ENCODE results near the gene MRAS. TPM values are rescaled to one million over a fixed set of nuclear protein-coding genes. Genes with fewer than 3 reads are reported as not detected.

The MRAS gene
- polyA plus RNA-seq, 3 donors = 22.0 to 182 (median 55.7) TPM

- H3K27ac ChIP-seq (ENCODE audit: low read depth, low read length) = no peak overlapping the region
- WGBS, 3 donors = 36 to 48% (median 37%) methylated on average over 16 of the region's 16 CpGs
Observed at GRCh38 chr3:138433892-138434275, 85.5 kb downstream of the MRAS start.

DNA sequence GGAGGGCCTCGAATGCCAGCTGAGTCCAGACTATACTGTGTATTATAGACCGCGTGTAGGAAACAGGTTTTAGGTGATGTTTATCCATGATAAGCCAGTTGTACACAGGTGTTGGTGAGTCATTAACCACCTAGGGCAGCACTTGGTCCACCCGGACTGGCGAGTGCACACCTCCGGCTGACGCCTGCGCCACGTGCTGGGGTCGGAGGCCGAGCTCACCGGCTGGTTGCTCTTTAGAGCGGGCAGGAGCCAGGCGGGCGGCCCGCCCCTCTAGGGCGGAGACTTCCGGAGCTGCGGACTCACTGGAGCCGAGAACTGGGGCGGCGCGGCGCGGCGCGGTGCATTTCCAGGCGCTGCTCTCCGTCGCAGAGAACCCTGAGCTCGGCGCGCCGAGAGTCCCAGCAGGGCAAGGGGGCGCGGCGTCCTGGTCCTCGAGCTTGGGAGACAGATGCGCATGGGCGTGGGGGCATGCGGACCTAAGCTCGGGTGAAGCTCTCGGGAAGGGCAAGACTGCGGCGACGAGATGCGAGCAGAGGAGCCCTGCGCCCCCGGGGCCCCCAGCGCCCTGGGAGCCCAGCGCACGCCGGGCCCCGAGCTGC lies 86.0 kb downstream of the MRAS start, which contains the start of gene ESYT3:
ESYT3 (plus strand) TSS at position 341 of the 599 bp plus-strand sequence; CDS start at position 524, 183 bp downstream.
- 1 to 2% (median 1%) methylated on average over 51 to 54 of the region's 54 CpGs for WGBS, 3 donors
- H3K27ac ChIP-seq (ENCODE audit: low read depth, low read length) = no peak within 1 kb of the TSS

- WGBS, 3 donors = 4% methylated on average over 66 to 78 of the region's 78 CpGs
- H3K27ac ChIP-seq (ENCODE audit: low read depth, low read length) = no peak overlapping the region
Observed at GRCh38 chr3:138434875-138435772, 86.7 kb downstream of the MRAS start.

GRCh38 chr3:138435840-138436239 lies 87.5 kb downstream of the MRAS start:
- WGBS, 3 donors = 76 to 89% (median 89%) methylated on average over 8 of the region's 8 CpGs

GRCh38 chr3:138437281-138437680 lies 88.9 kb downstream of the MRAS start:
- no peak overlapping the region for H3K27ac ChIP-seq (ENCODE audit: low read depth, low read length)
- WGBS, 3 donors = 94 to 97% (median 96%) methylated on average over 6 of the region's 6 CpGs

More at GRCh38 chr3:138435840-138436239, 87.5 kb downstream of the MRAS start:
- H3K27ac ChIP-seq (ENCODE audit: low read depth, low read length) = no peak overlapping the region

- H3K27ac ChIP-seq (ENCODE audit: low read depth, low read length) = no peak overlapping the region
- WGBS, 3 donors = 77 to 84% (median 78%) methylated on average over 11 of the region's 11 CpGs
Observed at GRCh38 chr3:138438896-138439295, 90.5 kb downstream of the MRAS start.

- WGBS, 3 donors = 58 to 76% (median 64%) methylated on average over 4 of the region's 4 CpGs
- no peak overlapping the region for H3K27ac ChIP-seq (ENCODE audit: low read depth, low read length)
Observed at GRCh38 chr3:138439646-138440045, 91.3 kb downstream of the MRAS start.

DNA sequence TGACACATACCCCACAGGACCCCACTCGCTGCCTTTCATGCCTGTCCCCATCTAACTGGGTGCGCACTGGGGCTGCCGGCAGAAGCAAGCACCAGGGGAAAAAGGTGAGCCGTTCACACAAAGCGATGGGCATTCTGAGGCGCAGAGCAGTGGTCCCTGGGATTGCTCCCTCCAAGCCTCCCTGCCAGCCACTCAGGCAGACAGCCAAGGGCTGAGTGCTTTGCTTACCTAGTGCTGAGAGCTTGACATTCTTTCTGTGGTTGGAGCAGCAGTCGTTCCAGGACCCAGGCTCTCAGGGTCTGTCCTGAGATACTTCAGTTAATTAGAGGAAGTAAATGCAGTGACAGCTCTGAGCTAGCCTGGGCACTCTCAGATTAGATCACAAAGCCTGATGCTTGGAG lies 91.7 kb downstream of the MRAS start:
- WGBS, 3 donors = 80 to 82% (median 82%) methylated on average over 7 of the region's 7 CpGs
- no peak overlapping the region for H3K27ac ChIP-seq (ENCODE audit: low read depth, low read length)

DNA sequence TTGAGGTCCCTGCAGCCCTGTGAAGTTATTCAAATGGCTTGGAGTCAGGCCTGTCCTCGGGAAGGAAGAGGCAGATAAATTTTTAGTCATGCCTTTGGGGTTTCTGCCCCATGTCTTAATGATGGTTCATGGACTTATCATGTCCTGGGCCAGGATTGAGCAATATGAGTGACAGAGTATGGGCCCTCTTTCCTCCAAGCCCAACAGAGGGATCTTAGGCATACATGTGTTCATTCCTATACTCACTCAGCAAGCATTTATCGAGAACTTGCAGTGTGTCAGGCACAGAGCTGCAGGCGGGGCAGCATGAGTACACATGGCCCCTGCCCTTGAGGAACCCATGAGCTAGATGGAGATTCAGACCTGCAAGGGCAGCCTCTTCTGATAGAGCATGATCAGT lies 92.2 kb downstream of the MRAS start:
- WGBS, 3 donors = 81 to 88% (median 84%) methylated on average over 3 of the region's 3 CpGs
- H3K27ac ChIP-seq (ENCODE audit: low read depth, low read length) = no peak overlapping the region

DNA sequence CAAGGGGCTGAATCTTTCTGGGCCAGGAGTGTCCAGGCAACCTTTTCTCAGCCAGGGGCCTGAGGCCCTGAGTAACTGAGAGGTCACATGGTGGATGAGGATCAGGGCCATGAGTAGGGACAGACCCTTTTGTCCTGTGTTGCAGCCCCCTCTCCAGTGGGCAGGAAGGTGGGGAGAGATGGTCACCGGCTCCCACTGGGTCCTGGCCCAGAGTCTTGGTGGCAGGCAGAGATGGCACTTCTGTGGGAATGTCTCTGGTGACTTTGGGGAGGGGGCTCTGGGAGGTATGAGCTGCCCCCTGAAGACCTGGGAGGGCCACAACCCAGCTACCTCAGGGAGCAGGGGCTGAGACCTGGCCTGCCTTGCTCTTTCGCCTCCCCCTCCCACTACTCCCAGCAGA lies 92.9 kb downstream of the MRAS start:
- 94 to 95% (median 95%) methylated on average over 1 to 2 of the region's 2 CpGs for WGBS, 3 donors
- no peak overlapping the region for H3K27ac ChIP-seq (ENCODE audit: low read depth, low read length)

- WGBS, 3 donors = 62 to 80% (median 66%) methylated on average over 2 of the region's 2 CpGs
- H3K27ac ChIP-seq (ENCODE audit: low read depth, low read length) = no peak overlapping the region
Observed at GRCh38 chr3:138441742-138442141, 93.4 kb downstream of the MRAS start.

- no peak overlapping the region for H3K27ac ChIP-seq (ENCODE audit: low read depth, low read length)
Observed at GRCh38 chr3:138442433-138442832, 94.1 kb downstream of the MRAS start.

DNA sequence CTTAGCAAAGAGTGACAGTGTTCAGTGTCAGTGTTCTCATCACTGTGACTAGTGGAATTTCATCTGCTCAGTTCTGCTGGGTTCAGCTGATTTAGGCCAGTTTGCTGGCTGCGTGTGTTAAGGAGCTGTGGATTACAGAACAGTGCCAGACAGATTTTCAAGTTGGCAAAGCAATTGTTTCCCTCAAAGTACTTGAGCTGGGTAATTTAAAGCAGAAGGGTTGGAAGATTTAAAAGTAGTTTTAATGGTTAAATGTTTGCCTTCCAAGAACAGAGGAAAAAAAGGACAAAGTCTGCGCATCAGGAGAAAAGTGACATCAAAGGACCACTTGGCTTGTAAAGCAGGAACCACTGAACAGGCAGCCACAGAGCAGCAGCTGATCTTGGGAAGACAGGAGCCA lies 94.7 kb downstream of the MRAS start:
- H3K27ac ChIP-seq (ENCODE audit: low read depth, low read length) = no peak overlapping the region
- 71 to 89% (median 87%) methylated on average over 2 of the region's 2 CpGs for WGBS, 3 donors

More at GRCh38 chr3:138442433-138442832, 94.1 kb downstream of the MRAS start:
- WGBS, 3 donors = 77 to 88% (median 86%) methylated on average over 5 of the region's 5 CpGs

DNA sequence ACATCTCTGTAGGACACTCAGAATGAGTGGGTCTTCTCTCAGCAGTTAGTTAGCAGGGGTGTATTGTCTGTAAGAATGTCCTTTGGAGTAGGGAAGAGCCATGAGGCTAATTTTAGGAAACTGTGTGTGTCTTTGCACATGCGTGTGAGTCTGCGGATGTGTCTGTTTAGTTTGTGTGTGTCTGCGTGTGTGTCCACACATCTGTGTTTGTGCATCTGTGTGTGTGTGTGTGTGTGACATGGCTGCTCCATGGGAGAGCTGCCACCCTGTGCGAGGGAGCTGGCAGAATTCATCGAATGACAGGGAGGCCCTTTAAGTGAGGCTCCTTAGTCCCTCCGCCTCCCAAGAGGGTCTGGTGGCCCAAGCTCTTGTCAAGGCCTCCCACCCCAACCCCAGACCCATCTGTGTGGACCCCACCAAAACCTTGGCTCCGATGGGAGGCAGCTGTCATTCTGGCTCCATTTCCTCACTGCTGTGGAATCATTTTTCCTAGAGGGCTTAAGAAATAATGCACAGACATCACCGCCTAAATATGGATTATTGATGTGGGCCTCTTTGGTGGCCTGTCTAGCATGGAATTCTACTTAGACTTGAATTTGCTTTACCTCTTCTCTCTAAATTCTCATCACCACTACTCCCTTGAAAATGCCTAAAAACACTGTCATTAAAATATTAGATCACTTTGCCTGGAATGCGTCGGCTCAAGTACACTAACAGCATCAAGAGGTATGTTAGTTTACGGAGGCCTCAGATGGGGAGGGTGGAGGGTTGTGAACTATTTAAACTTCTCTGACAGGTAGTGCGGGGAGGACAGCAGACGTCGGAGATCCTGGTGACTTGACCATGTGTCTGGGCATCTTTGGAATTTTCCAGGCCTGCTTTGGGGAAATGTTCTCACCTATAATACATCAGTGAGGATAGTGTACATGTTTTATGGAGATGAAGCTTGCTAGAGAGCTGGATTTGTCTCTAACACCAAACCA lies 95.4 kb downstream of the MRAS start:
- 90 to 94% (median 92%) methylated on average over 14 of the region's 14 CpGs for WGBS, 3 donors

DNA sequence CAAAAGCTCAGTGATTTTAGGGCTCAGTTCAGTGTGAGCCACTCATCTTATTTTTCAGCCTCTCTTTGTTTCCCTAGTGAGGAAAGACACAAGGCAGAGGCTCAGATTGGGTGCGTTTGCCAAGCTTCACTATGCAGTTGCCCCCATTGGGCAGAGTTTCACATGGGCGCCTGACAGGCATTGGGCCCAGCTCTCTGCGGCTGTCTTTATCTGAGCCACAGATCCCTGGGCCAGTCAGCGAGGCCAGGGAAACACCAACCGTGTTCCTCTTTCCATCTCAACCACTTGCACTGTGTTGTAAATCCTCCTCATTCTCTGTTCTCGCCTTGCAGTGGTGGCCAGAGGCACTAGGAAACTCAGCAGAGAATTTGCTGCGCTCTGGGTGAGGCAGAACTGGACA lies 96.9 kb downstream of the MRAS start:
- H3K27ac ChIP-seq (ENCODE audit: low read depth, low read length) = no peak overlapping the region
- WGBS, 3 donors = 84 to 92% (median 85%) methylated on average over 7 of the region's 7 CpGs

More for the DNA sequence above, 95.4 kb downstream of the MRAS start:
- H3K27ac ChIP-seq (ENCODE audit: low read depth, low read length) = no peak overlapping the region

DNA sequence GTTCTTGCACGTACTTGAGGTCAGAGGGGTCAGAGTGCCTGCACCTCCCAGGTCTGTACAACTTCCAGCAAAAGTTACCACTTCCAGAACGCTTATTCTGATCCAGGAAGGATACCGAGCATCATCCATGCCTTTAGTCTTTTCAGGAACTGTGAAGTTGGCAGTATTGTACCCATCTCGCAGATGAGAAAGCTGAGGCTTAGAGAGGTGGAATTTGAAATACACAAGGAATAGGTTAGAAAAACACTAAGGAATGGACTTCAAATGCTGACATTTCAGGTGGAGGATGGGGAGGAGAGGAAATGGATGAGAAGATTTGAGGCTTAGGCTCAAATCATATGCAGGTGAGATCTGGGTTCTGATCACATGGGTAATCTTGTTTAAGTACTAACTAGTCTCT lies 97.3 kb downstream of the MRAS start:
- H3K27ac ChIP-seq (ENCODE audit: low read depth, low read length) = no peak overlapping the region
- WGBS, 3 donors = 90 to 93% (median 93%) methylated on average over 4 of the region's 4 CpGs

- WGBS, 3 donors = 70 to 96% (median 85%) methylated on average over 3 of the region's 3 CpGs
- H3K27ac ChIP-seq (ENCODE audit: low read depth, low read length) = no peak overlapping the region
Observed at GRCh38 chr3:138448631-138449030, 100.3 kb downstream of the MRAS start.

- no peak overlapping the region for H3K27ac ChIP-seq (ENCODE audit: low read depth, low read length)
- 84 to 96% (median 86%) methylated on average over 3 of the region's 3 CpGs for WGBS, 3 donors
Observed at GRCh38 chr3:138449490-138449889, 101.1 kb downstream of the MRAS start.
